Transverse colon (tissue), 4 donors: Measurements from ENCODE around the gene LAMB1.

Experiments
- EP300 ChIP-seq: sonication (generic); formaldehyde crosslinking; IDR thresholded peaks from one replicate; pipeline ENCODE4 v1.6.1; 2017; ENCODE audit warnings: antibody characterized with exemption, low read depth
- POLR2A ChIP-seq: fragments of 450-650 bp; IDR thresholded peaks from one replicate; pipeline ENCODE4 v1.6.1; 2016; ENCODE audit warnings: antibody characterized with exemption, mild to moderate bottlenecking, moderate library complexity
- POLR2AphosphoS5 ChIP-seq, 3 donors: sonication (generic); formaldehyde crosslinking; IDR thresholded peaks; one replicate each; pipeline ENCODE4 v1.6.1; 2016; ENCODE audit warnings: antibody characterized with exemption in 3 of 3
- TF ChIP-seq, protein P1 (sequence below), 5 experiments: fragments of 200-600 bp in 3 of 5; fragments of 450-650 bp in 2 of 5; sonication (generic) in 3 of 5; IDR thresholded peaks; 1 replicate in 2 of 5; 2 replicates in 3 of 5; pipeline ENCODE4 v1.5.1; 2016 to 2017; ENCODE audit warnings: antibody characterized with exemption in 5 of 5, inconsistent platforms in 3 of 5, mild to moderate bottlenecking in 2 of 5, moderate library complexity in 1 of 5

DNA sequence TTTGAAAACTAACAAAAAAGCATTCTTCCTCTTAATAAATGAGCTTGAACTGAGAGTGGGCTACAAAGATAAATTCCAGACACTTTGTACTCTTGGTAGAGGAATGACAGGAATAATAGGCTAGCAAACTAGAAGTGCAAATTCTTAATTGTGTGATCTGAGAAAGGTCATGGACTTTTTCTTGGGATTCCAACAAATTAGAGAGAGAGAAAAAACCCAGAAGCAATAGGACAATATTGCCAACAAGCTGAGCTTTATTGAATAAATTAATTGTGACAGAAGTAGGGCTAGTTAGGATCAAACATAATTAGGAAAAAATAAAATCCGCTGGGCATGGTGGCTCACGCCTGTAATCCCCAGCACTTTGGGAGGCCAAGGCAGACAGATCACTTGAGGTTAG lies 41.4 kb upstream of the LAMB1 start:
- TF ChIP-seq POLR2AphosphoS5 (IDR thresholded peaks at IDR 0.05) = no peak
- TF ChIP-seq, protein P1, sequence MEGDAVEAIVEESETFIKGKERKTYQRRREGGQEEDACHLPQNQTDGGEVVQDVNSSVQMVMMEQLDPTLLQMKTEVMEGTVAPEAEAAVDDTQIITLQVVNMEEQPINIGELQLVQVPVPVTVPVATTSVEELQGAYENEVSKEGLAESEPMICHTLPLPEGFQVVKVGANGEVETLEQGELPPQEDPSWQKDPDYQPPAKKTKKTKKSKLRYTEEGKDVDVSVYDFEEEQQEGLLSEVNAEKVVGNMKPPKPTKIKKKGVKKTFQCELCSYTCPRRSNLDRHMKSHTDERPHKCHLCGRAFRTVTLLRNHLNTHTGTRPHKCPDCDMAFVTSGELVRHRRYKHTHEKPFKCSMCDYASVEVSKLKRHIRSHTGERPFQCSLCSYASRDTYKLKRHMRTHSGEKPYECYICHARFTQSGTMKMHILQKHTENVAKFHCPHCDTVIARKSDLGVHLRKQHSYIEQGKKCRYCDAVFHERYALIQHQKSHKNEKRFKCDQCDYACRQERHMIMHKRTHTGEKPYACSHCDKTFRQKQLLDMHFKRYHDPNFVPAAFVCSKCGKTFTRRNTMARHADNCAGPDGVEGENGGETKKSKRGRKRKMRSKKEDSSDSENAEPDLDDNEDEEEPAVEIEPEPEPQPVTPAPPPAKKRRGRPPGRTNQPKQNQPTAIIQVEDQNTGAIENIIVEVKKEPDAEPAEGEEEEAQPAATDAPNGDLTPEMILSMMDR (IDR thresholded peaks at IDR 0.05) = no peak
- no peak for TF ChIP-seq EP300
- no peak for TF ChIP-seq POLR2A
